ENCODE measurements around the gene ALOX15B. TPM values are rescaled to one million over a fixed set of nuclear protein-coding genes. Genes with fewer than 3 reads are reported as not detected.

ALOX15B gene
- total and polyA plus RNA-seq, 9 donors: 0.23 to 14.9 (median 0.78) TPM; not detected in 1

DNA sequence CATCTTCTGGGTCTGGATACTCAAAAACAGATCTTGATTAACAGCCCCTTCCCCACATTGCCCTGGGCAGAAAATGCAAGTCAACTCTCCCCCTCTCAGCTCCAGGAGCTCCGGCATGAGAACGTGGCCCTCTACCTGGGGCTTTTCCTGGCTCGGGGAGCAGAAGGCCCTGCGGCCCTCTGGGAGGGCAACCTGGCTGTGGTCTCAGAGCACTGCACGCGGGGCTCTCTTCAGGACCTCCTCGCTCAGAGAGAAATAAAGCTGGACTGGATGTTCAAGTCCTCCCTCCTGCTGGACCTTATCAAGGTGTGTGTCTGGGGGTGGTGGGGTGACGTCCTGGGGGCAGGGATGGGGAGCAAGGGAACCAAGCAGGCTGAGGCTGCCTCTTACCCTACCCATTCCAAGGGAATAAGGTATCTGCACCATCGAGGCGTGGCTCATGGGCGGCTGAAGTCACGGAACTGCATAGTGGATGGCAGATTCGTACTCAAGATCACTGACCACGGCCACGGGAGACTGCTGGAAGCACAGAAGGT is 26.7 kb upstream of the ALOX15B start:
- TF ChIP-seq CTCF (IDR thresholded peaks at IDR 0.05) (no peak), POLR2A (IDR thresholded peaks at IDR 0.05) (no peak), EP300 (IDR thresholded peaks at IDR 0.05) (no peak)
- intact Hi-C loops (cut with DNase I): no loop called here
- no peaks in the 10 kb centered on the region for H3K27me3 ChIP-seq
- DNase-seq: no peak
- H3K4me3 ChIP-seq: no peak overlapping the region
- no peaks in the 10 kb centered on the region for H3K9me3 ChIP-seq
- H3K27ac ChIP-seq: no peak overlapping the region
- peaks cover 5% of the 10 kb centered on the region for H3K4me1 ChIP-seq (ENCODE audit: insufficient read depth)
- WGBS, 3 donors: 83 to 85% (median 83%) methylated on average over 15 of the region's 15 CpGs
- no peaks in the 10 kb centered on the region for H3K36me3 ChIP-seq

DNA sequence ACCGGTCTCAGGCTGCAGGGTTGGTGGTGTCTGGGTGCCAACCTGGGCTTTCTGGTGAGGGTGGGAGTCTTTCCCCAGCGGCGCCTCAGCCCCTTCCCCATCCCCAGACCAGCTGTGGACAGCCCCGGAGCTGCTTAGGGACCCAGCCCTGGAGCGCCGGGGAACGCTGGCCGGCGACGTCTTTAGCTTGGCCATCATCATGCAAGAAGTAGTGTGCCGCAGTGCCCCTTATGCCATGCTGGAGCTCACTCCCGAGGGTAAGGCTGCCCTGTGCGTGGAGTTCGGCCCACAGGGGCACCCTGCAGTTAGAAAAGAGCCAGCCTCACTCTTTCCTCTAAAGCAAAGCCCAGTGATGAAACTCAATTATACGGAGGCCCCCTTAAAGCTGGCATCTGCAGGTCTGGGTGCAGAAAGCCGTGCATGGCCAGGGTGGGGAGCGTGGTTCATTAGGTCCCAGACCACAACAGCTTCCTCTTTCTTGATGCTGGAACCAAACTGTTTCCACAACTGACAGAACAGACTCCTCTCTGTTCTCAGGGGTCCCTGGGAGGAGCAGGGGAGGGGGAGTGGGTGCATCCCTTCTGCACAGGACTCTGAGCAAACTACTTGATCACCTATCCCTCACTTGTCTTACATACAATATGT is 25.7 kb upstream of the ALOX15B start:
- WGBS, 3 donors: 87 to 90% (median 88%) methylated on average over 17 of the region's 17 CpGs
- H3K4me1 ChIP-seq (ENCODE audit: insufficient read depth): peaks cover 5% of the 10 kb centered on the region
- no peaks in the 10 kb centered on the region for H3K36me3 ChIP-seq
- H3K27me3 ChIP-seq: no peaks in the 10 kb centered on the region
- no peak overlapping the region for H3K4me3 ChIP-seq
- DNase-seq: no peak
- TF ChIP-seq CTCF (IDR thresholded peaks at IDR 0.05) (no peak), POLR2A (IDR thresholded peaks at IDR 0.05) (no peak), EP300 (IDR thresholded peaks at IDR 0.05) (no peak)
- H3K9me3 ChIP-seq: no peaks in the 10 kb centered on the region
- intact Hi-C loops (cut with DNase I): no loop called here
- no peak overlapping the region for H3K27ac ChIP-seq

DNA sequence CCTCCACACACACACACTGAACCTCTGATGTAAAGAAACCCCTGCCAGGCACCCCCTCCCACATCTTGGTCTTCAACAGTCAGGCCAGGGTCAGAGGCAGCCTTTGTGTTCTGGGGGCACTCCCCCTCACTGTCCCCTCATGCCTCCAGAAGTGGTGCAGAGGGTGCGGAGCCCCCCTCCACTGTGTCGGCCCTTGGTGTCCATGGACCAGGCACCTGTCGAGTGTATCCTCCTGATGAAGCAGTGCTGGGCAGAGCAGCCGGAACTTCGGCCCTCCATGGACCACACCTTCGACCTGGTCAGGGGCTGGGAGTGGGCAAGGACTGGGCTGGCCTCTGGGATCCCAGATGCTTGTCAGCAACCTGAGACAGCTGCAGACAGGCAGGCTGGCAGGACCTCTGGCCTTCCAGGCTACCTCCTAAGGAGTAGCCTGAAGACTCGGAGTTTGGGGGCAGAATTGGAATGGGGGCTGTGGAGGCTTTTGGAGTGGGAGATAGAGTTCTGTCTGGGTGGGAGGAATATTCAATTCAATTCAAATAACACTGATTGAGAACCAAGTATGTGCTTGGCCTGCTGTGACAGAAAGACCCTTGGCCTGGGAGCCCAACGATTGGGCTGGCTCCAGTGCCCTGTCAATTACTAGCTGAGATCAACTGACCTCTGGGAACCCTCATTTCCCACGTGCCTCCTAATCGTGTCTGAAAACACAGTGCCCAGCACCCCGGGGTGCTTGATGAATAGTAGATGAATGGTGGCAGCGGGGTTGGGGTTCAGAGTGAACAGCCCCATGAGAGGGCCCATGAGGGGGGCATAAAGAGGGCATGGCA is 24.9 kb upstream of the ALOX15B start:
- intact Hi-C loops (cut with DNase I): no loop called here
- 84 to 86% (median 84%) methylated on average over 12 of the region's 12 CpGs for WGBS, 3 donors
- Histone ChIP-seq H3K27ac (no peak overlapping the region), H3K9me3 (no peaks in the 10 kb centered on the region), H3K36me3 (no peaks in the 10 kb centered on the region), H3K27me3 (no peaks in the 10 kb centered on the region), H3K4me3 (no peak overlapping the region), H3K4me1 (ENCODE audit: insufficient read depth) (peaks cover 5% of the 10 kb centered on the region)
- no peak for DNase-seq
- TF ChIP-seq CTCF (IDR thresholded peaks at IDR 0.05) (no peak), POLR2A (IDR thresholded peaks at IDR 0.05) (no peak), EP300 (IDR thresholded peaks at IDR 0.05) (no peak)

GRCh38 chr17:8014558-8014850 is 24.4 kb upstream of the ALOX15B start:
- H3K9me3 ChIP-seq: no peaks in the 10 kb centered on the region
- TF ChIP-seq POLR2A (IDR thresholded peaks at IDR 0.05): no peak
- no peak for TF ChIP-seq CTCF (IDR thresholded peaks at IDR 0.05)
- TF ChIP-seq EP300 (IDR thresholded peaks at IDR 0.05): no peak
- peaks cover 5% of the 10 kb centered on the region for H3K4me1 ChIP-seq (ENCODE audit: insufficient read depth)
- H3K27me3 ChIP-seq: no peaks in the 10 kb centered on the region
- H3K4me3 ChIP-seq: no peak overlapping the region
- DNase-seq: no peak
- intact Hi-C loops (cut with DNase I): no loop called here
- WGBS, 3 donors: 89 to 92% (median 91%) methylated on average over 9 of the region's 9 CpGs
- no peak overlapping the region for H3K27ac ChIP-seq
- H3K36me3 ChIP-seq: no peaks in the 10 kb centered on the region
